G401.6 (cell line): Measurements from ENCODE around the gene SUV39H2.
"Not testable (repeated sequence)": the region's sequence is repeated elsewhere in the genome, so short reads cannot be mapped to it uniquely, and the experiment has no call there.

ENCODE experiments used
- FAIRE-seq: peaks from 2 replicates; lab custom pipeline; 2012; peaks lifted over from hg19 to GRCh38; lab: Jason Lieb, UNC

SUV39H2 gene

DNA sequence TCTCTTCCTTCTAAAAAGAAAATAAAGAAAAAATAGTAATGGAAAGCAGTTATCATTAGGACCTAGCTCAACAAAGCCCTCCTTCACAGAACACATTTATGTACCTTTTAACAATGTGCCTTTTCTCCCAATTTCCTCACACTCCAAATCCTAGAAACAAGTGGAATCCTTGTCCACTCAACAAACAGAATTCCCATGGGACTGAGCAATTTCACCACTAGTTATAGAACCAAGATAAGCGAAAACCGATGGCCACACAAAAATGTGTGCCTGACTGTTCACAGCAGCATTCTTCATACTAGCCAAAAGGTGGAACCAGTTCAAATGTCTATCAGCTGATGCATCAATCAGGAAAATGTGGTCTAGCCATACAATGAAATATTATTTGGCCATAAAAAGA, 57.9 kb downstream of the SUV39H2 start:
- no peak for FAIRE-seq

DNA sequence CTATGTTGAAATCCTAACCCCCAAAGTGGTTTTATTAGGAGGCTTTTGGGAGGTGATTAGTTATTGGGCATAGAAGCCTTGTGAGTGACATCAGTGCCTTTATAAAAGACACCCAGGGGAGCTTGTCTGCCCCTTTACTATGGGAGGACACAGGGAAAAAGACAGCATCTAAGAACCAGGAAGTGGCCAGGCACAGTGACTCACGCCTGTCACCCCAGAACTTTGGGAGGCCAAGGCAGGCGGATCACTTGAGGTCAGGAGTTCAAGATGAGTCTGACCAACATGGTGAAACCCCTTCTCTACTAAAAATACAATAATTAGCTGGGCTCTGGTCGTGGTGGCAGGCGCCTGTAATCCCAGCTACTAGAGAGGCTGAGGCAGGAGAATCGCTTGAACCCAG, 60.3 kb downstream of the SUV39H2 start:
- FAIRE-seq = not testable (repeated sequence)

DNA sequence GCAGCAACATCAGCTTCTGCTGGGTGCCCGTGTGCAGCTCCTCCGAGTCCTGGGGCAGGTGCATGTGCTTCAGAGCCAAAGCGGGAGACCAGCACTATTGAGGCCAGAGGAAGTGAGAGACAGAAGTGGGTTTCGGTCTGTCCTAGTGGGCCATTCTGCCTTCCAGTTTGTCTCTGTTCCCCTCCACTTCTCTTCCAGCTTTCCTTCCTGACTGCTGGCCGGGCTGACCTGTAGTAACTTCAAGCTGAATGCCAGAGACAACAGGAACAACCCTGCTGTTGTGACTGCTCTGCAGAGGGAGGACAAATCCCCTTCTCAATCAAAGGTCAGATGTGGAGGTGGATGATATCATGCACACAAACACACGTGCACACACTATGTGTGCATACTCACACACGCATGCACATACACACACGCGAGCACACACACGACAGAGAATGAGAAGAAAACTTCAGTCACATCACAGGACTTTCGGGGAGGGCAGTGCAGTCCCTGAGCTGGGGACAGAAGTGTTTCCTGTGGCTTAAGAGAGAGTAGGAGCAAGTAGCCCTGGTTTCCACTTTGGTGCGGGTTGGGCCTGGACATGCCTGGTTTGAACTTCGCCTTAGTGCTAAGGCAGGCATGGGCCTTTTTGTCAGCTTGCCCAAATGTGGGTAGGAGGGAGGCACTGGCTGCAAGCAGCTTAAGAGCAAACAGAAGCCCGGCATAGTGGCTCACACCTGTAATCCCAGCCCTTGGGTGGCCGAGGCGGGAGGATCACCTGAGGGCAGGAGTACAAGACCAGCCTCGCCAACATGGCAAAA, 63.7 kb downstream of the SUV39H2 start:
- not testable (repeated sequence) for FAIRE-seq

DNA sequence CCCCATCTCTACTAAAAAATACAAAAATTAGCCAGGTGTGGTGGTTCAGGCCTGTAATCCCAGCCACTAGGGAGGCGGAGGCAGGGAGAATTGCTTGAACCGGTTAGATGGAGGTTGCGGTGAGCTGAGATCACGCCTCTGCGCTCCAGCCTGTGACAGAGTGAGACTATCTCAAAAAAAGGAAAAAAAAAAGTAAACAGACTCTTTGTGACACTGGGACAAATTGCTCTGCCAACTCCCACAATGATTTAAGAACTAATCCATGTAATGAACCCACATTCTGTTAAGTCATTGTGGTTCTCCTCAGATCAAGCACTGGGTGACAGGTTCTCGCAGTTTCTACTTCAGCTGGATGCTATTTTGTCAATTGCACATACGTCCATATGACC, 64.3 kb downstream of the SUV39H2 start:
- FAIRE-seq = not testable (repeated sequence)

DNA sequence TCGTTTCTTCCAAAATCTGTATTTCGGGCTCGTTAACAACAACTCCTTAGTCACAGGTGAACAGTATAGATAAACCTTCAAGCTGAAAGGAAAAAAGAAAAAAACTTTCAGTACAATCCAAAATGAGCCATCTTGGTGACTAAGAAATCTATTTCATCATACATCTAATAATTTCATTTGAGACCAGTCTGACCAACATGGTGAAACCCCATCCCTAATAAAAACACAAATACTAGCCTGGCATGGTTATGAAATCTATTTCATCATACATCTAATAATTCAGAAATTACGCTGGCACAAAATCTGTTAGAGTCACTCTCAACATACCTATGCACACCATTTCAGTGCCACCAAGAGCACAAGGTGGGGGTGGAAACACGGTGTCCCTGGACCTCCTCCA, 66.4 kb downstream of the SUV39H2 start:
- no peak for FAIRE-seq

DNA sequence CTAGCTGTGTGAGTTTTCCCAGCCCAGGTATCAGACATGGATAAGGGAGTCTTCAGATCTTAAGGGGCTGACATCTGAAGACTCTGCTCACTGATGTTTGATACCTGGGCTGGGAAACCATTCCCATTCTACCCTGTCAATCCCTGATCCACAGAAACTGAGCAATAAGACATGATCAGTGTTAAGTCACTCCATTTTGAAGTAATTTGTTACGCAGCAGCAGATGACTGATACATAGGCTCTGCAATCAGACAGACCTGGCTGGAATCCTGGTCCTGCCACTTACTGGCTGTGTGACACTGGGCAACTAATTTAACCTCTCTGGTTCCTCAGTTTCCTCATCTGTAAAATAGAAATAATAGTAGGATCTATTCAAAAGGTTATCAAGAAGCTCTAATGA, 68.6 kb downstream of the SUV39H2 start:
- no peak for FAIRE-seq

DNA sequence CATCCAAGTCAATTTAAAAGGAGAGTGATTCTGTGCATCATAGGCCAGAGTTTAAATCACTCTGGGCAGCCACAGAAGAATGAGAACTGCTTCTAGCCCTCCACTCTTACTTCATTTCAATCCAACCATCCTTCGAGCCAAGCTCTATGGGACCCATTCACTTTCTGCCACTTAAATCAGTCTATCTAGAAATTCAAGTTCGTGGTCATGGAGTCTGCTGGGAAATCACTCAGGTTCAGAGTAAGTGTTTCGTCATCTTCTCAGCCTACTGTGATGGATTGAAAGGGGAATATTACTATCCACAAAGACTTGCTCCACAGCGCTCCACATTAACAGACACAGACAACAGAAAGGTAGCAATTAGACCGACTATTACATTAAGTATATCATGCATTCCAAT, 70.6 kb downstream of the SUV39H2 start:
- FAIRE-seq = no peak

DNA sequence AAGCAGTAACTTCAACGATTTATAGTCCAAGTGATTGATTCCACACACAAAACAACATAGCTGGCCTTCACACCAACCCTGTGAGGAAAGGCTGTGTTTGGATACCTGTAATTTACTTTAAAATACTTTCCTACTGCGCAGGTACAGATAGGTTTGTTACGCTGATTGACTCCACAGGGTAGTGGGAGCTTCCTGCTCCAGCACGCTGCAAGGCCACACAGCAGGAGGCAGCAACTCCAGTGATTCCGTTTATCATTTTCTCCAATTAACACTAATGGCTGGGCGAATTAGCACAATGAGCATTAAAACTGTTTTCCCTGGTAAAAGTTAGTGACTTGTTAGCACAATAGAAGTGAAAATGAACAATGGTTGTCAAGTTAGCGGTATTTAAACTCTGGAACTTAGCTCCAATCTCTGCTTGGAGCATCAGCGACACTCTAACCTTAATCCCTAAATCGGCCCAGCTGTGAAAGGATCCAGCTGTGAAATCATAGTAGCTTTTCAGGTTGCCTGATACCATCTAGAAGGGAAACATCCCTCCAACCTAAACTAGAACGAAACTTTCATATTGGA, 74.3 kb downstream of the SUV39H2 start:
- FAIRE-seq = no peak

DNA sequence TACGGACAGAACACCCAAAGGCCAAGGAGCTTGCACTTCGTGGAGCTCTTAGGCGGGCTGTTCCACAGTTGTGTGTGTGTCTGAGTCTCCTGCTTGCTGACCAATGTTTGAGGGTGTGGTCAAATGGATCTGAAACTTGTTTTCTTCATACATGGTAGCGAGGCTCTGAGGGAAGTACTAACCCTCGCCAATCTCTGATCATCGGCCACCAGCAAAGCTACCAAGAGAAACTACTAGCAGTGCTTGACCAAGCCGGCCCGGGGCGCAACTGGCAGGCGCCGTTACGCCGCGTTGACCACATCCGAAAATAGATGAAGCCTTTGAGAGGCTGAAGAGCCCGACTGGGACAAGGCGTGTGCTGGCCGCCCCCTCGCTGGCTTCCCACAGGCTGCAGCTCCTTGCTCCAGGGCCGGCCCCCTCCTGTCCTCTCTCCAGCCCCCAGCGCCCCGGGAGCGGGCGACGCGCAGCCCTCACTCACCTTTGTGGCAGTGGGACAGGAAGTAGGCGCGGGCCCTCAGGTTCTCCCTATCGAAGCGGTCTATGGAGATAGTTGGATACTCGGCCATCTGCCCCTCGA, 74.8 kb downstream of the SUV39H2 start:
- FAIRE-seq = no peak
